NOMO-1 treated with DMSO at 0.1 percent for 48 hours (cell line): ENCODE measurements around the gene VTI1A.
A peak's percentile ranks its signal among the peaks of the same experiment; 100 is the strongest.

Experiments
- DNase-seq: peaks from one replicate; lab custom pipeline; 2025; ENCODE audit not compliant: unreplicated experiment; lab: John Stamatoyannopoulos, UW

The VTI1A gene

GRCh38 chr10:112672706-112673105 lies 225.7 kb downstream of the VTI1A start:
- no peak for DNase-seq

GRCh38 chr10:112675560-112676083 lies 228.6 kb downstream of the VTI1A start:
- no peak for DNase-seq

GRCh38 chr10:112677689-112678088 lies 230.7 kb downstream of the VTI1A start:
- no peak for DNase-seq

GRCh38 chr10:112678581-112678980 lies 231.6 kb downstream of the VTI1A start:
- no peak for DNase-seq

DNA sequence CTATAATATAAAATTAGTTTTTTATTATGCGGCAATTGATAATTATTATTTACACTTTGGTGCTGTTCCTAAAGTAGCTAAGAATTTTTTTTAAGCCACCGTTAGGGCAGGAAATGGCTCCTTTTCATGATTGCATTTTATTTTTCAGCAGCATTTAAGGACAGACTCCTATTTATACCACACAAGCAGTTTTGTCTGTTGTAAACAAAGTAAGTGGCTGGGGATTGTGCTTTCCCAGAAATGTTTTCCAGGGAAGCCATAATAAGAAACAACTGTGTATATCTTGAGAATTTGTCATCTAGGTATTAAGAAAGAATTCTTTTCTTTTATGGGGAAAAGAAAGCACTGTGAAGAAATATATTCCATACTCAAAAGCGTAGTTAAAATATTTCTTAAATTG lies 232.0 kb downstream of the VTI1A start:
- DNase-seq: no peak

DNA sequence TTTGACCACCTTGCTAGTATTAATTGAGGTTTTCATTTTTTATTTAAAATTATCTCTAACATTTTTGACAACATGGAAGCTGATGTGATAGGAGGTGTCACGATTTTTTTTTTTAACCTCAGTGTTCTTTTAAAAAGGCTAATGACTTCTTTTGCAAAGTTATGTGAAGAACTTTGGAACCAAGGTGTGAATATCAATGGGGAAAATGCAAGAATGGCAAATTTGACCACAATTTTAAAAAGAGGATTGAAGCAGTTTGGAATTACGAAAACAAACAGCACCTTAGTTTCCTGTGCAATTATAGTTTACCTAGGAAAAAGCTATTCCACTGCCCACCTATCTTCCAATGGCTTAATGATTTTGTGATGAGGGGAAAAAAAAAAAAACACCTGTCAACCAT lies 232.4 kb downstream of the VTI1A start:
- DNase-seq: no peak

DNA sequence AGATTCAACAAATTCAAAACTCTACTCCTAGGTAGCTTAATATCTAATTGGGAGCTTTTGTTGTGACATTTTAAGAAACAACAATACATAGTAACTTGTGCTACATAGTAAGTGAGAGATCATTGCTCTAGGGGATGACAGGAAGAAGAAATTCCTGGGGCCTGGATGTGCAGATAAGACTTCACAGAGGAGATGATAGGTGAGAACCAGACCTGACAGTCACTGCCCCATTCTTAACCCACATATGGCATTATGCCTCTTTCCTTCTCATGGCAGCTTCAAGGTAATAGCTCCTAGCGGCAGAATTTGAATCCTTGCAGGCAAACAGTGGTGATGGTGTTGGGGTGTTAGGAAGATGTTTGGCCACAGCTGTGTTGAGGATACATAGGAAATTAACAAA lies 233.6 kb downstream of the VTI1A start:
- DNase-seq: no peak

- no peak for DNase-seq
Observed at GRCh38 chr10:112687647-112688046, 240.6 kb downstream of the VTI1A start.

GRCh38 chr10:112689327-112690072 lies 242.5 kb downstream of the VTI1A start:
- no peak for DNase-seq

- DNase-seq: no peak
Observed at GRCh38 chr10:112695539-112695938, 248.5 kb downstream of the VTI1A start.

DNA sequence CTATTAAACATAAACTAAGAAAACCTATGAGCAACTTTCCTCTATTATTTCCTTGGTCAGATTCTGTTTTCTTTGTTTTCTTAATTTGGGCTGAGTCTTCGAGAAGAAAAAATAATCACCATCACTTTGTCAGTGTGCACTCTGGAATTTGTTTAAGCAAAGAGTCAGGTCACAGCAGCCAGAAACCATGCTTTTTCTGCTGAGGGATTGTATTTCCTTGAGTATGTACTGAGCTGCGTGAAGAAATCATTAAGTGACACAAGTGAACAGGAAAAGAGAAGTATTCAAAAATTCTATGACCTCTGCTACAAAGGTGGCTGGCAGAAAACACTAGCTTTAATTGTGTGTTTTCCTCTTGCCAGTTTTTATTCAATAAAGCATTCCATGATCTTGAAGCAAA lies 249.6 kb downstream of the VTI1A start:
- no peak for DNase-seq

DNA sequence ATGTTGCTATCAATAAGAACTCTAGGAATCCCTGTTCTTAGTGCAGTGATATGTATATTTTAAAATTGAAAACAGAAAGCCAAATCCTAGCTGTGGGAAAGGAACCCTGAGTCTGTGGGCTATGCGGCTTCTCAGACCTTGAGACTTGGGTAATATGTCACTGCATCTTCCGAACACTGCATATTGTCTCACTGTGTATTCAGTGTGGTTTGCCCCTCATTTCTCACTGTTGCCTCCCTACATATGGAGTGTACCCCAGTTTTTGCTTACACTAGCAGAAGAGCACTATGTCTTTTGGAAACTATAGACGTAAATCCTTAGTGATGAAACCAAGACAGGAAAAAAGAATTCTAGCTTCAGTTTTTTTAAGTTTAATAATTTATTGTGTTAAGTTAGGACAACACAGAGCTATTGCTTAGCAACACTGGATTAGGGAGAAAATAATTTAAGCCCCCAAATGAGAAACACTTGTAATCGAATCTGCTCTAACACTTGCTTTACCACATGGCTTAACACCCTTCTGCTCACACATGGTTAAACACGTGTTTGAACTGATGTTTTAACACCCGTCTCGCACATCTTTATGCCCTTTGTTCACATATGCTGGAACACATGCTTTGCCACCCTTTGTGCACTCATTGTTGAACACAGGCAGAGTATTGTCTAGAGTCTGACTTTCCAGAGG lies 251.3 kb downstream of the VTI1A start:
- no peak for DNase-seq

GRCh38 chr10:112698818-112699164 lies 251.8 kb downstream of the VTI1A start:
- no peak for DNase-seq

- DNase-seq: no peak
Observed at GRCh38 chr10:112700215-112700671, 253.2 kb downstream of the VTI1A start.

GRCh38 chr10:112701211-112701877 lies 254.3 kb downstream of the VTI1A start:
- DNase-seq: no peak

DNA sequence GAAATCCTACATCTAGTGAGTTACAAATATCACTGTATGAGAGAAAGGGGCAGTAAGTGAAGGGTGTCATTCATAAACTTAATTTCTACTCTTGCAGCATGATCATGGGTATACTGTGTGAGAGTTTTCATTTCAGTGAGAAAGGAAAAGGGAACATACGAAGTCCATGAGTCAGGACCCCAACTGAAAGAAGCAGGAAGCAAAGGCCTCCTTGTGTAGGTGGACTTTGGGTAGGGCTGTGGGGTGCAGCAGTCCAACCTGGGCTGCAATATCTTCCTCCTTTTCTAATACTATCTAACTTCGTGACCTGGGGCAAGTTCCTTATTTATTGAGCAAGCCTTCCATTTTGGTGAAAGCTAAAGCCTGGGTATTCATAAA lies 254.9 kb downstream of the VTI1A start:
- peak; percentile 43 for DNase-seq

- no peak for DNase-seq
Observed at GRCh38 chr10:112706577-112706976, 259.6 kb downstream of the VTI1A start.

GRCh38 chr10:112708461-112708860 lies 261.4 kb downstream of the VTI1A start:
- no peak for DNase-seq

DNA sequence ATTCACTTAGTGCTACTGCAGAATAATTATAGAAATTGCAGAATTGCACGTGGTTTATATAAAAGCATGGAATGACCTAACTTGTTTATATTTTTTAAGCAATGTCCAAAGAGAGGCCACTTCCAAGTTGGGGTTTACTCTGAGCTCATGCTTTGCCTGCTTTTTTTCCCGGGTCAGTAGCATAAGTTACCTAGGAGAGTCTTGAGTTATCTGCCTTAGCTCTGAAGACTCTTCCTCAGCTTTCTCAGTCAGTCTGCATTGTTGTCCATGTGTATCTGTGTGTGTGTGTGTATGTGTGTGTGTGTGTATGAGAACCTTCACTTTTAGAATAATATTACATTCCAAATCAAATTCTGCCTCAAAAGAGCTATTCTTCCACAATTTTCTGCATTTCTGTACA lies 263.5 kb downstream of the VTI1A start:
- DNase-seq: no peak

- DNase-seq: no peak
Observed at GRCh38 chr10:112711366-112711765, 264.4 kb downstream of the VTI1A start.

DNA sequence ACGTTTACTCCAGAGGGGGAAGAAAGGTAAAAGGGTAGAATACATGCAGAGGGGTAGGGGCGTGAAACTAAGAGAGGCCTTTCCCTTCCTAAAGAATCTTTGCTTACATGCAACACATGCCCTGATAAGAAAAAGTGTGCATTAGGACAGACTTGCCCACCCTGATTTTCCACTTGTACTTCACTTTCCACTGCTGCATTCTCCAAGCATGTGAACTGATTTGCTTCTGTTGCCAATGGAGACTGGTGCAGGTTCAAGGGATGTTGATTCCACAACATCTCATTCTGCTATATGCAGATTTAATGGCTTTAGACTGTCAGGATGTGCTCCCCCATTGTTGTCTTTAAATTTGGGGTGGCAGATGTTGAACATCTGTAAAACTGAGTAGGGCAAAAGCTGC lies 265.5 kb downstream of the VTI1A start:
- DNase-seq: no peak

- DNase-seq: no peak
Observed at GRCh38 chr10:112713411-112713810, 266.4 kb downstream of the VTI1A start.
